ENCODE data around the gene DPCD. TPM values are rescaled to one million over a fixed set of nuclear protein-coding genes. Genes with fewer than 3 reads are reported as not detected.

Gene DPCD
- total and polyA plus RNA-seq, 10 of the 15 experiments (the other 5 are each of a cell fraction or from before 2014, with no cell fraction given) = 9.7 to 50.9 (median 26.3) TPM

DNA sequence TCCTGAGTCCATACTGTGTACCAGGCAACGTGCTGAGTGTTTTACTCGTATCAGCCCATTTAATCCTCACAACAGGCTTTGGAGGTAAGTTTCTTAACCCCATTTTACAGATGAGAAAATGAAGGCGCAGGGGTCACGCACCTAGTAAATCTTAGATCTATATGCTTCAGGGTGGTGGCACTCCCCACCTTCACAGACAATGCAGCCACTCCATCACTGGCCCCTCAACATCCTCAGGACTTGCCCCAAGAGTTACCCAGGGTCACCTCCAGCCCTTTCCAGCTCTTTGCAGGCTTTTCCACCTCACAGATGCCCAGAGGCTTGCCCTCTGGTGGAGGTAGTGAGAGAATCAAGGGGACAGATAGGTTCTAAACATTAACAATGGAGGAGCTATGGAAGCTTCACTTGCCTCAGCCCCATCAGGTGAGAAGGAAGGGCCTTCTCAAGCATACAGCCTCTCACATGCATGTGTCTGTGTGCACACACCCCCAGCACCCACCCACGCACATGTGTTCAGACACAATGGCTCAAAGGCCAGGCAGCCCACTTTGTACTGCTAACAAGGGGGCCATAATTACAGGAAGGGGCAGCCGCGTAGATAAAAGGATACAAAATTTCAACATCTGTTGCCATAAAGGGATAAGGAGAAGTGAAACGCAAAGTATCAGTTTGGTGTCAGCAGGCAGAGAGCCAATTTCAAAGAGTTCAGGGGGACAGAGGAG lies 29.1 kb downstream of the DPCD start (continued):
- TF ChIP-seq, protein P1, sequence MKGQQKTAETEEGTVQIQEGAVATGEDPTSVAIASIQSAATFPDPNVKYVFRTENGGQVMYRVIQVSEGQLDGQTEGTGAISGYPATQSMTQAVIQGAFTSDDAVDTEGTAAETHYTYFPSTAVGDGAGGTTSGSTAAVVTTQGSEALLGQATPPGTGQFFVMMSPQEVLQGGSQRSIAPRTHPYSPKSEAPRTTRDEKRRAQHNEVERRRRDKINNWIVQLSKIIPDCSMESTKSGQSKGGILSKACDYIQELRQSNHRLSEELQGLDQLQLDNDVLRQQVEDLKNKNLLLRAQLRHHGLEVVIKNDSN (IDR thresholded peaks at IDR 0.05; ENCODE audit: borderline replicate concordance, extremely low read length, insufficient read depth, low read depth, low read length) = no peak
- TF ChIP-seq MEF2B (IDR thresholded peaks at IDR 0.05; ENCODE audit: partially characterized antibody, poor library complexity, severe bottlenecking) (peak; percentile 88), ZZZ3 (IDR thresholded peaks at IDR 0.05; ENCODE audit: control insufficient read depth, insufficient read length, low read depth) (no peak), SP1 (IDR thresholded peaks at IDR 0.05; ENCODE audit: low read depth, low read length) (no peak), YBX1 (IDR thresholded peaks at IDR 0.05) (no peak), MEF2A (IDR thresholded peaks at IDR 0.05; ENCODE audit: insufficient read depth, low read depth, low read length) (peak; percentile 72; the same call in 1 of the 2 replicates), ZNF207 (IDR thresholded peaks at IDR 0.05; ENCODE audit: borderline replicate concordance) (no peak), BHLHE40 (IDR thresholded peaks at IDR 0.05; ENCODE audit: borderline replicate concordance in 1 of 2, low read depth in 2 of 2, low read length in 1 of 2) (peak; percentile 81 to 89), NBN (IDR thresholded peaks at IDR 0.05) (peak; percentile 88)
- TF ChIP-seq, protein P2, sequence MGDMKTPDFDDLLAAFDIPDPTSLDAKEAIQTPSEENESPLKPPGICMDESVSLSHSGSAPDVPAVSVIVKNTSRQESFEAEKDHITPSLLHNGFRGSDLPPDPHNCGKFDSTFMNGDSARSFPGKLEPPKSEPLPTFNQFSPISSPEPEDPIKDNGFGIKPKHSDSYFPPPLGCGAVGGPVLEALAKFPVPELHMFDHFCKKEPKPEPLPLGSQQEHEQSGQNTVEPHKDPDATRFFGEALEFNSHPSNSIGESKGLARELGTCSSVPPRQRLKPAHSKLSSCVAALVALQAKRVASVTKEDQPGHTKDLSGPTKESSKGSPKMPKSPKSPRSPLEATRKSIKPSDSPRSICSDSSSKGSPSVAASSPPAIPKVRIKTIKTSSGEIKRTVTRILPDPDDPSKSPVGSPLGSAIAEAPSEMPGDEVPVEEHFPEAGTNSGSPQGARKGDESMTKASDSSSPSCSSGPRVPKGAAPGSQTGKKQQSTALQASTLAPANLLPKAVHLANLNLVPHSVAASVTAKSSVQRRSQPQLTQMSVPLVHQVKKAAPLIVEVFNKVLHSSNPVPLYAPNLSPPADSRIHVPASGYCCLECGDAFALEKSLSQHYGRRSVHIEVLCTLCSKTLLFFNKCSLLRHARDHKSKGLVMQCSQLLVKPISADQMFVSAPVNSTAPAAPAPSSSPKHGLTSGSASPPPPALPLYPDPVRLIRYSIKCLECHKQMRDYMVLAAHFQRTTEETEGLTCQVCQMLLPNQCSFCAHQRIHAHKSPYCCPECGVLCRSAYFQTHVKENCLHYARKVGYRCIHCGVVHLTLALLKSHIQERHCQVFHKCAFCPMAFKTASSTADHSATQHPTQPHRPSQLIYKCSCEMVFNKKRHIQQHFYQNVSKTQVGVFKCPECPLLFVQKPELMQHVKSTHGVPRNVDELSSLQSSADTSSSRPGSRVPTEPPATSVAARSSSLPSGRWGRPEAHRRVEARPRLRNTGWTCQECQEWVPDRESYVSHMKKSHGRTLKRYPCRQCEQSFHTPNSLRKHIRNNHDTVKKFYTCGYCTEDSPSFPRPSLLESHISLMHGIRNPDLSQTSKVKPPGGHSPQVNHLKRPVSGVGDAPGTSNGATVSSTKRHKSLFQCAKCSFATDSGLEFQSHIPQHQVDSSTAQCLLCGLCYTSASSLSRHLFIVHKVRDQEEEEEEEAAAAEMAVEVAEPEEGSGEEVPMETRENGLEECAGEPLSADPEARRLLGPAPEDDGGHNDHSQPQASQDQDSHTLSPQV (IDR thresholded peaks at IDR 0.05) = no peak

Data from GM12878 (cell line).